Measurements from ENCODE around the gene BRINP1.
"Not testable (repeated sequence)": the region's sequence is repeated elsewhere in the genome, so short reads cannot be mapped to it uniquely, and the experiment has no call there.

BRINP1 gene

GRCh38 chr9:119184265-119184936 is 184.8 kb downstream of the BRINP1 start:
- no peak for DNase-seq

GRCh38 chr9:119181561-119181960 is 187.7 kb downstream of the BRINP1 start:
- no peak for DNase-seq

- no peak for DNase-seq
Measured at GRCh38 chr9:119180897-119181296, 188.3 kb downstream of the BRINP1 start.

GRCh38 chr9:119179701-119180100 is 189.5 kb downstream of the BRINP1 start:
- DNase-seq: no peak

- DNase-seq: no peak
Measured at GRCh38 chr9:119177196-119177595, 192.0 kb downstream of the BRINP1 start.

- DNase-seq: no peak
Measured at GRCh38 chr9:119175581-119175980, 193.7 kb downstream of the BRINP1 start.

GRCh38 chr9:119169222-119169621 is 200.0 kb downstream of the BRINP1 start:
- DNase-seq: not testable (repeated sequence)

GRCh38 chr9:119167876-119168275 is 201.4 kb downstream of the BRINP1 start:
- DNase-seq: no peak

GRCh38 chr9:119167267-119167666 is 202.0 kb downstream of the BRINP1 start:
- no peak for DNase-seq

GRCh38 chr9:119166096-119166495 is 203.1 kb downstream of the BRINP1 start:
- DNase-seq: no peak

- DNase-seq: no peak
Measured at GRCh38 chr9:119165131-119165530, 204.1 kb downstream of the BRINP1 start.

- DNase-seq: no peak
Measured at GRCh38 chr9:119164716-119165115, 204.5 kb downstream of the BRINP1 start.

GRCh38 chr9:119160551-119160950 is 208.7 kb downstream of the BRINP1 start:
- DNase-seq: no peak

- DNase-seq: no peak
Measured at GRCh38 chr9:119159386-119159785, 209.8 kb downstream of the BRINP1 start.

- no peak for DNase-seq
Measured at GRCh38 chr9:119157196-119157595, 212.0 kb downstream of the BRINP1 start.

- no peak for DNase-seq
Measured at GRCh38 chr9:119156354-119156753, 212.9 kb downstream of the BRINP1 start.

GRCh38 chr9:119154527-119154926 is 214.7 kb downstream of the BRINP1 start:
- no peak for DNase-seq

GRCh38 chr9:119153402-119153801 is 215.8 kb downstream of the BRINP1 start:
- no peak for DNase-seq

- no peak for DNase-seq
Measured at GRCh38 chr9:119148855-119149254, 220.4 kb downstream of the BRINP1 start.

- no peak for DNase-seq
Measured at GRCh38 chr9:119137479-119137878, 231.8 kb downstream of the BRINP1 start.

- DNase-seq: no peak
Measured at GRCh38 chr9:119126040-119126439, 243.2 kb downstream of the BRINP1 start.

GRCh38 chr9:119121899-119122298 is 247.3 kb downstream of the BRINP1 start:
- no peak for DNase-seq

GRCh38 chr9:119117409-119117808 is 251.8 kb downstream of the BRINP1 start:
- no peak for DNase-seq
